Gastrocnemius medialis (tissue), 4 donors: ENCODE measurements around the gene RNF151.

Experiments
- POLR2A ChIP-seq, 2 donors: fragments of 450-650 bp; IDR thresholded peaks; one replicate each; pipeline ENCODE4 v1.6.1; 2017; ENCODE audit warnings: antibody characterized with exemption in 2 of 2, mild to moderate bottlenecking in 2 of 2, moderate library complexity in 2 of 2
- TF ChIP-seq, protein P1 (sequence below), 5 experiments: fragments of 450-650 bp in 3 of 5; fragments of 200-600 bp in 2 of 5; sonication (generic) in 2 of 5; IDR thresholded peaks in 4 of 5; conservative IDR thresholded peaks in 1 of 5; 1 replicate in 4 of 5; 2 replicates in 1 of 5; pipeline ENCODE4 v1.5.1; 2016 to 2019; ENCODE audit warnings: antibody characterized with exemption in 5 of 5, mild to moderate bottlenecking in 3 of 5, moderate library complexity in 3 of 5

DNA sequence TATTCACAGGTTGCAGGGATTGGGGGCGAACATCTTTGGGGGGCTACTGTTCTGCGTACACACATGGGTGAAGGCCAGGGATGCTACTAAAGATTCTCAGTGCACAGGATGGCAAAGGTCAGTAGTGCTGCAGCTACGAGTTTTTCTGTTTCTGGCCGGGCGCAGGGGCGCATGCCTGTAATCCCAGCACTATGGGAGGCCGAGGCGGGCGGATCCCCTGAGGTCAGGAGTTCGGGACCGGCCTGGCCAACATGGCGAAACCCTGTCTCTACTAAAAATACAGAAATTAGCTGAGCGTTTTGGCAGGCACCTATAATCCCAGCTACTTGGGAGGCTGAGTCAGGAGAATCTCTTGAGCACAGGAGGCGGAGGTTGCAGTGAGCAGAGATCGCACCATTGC lies 46.9 kb downstream of the RNF151 start:
- TF ChIP-seq, protein P1, sequence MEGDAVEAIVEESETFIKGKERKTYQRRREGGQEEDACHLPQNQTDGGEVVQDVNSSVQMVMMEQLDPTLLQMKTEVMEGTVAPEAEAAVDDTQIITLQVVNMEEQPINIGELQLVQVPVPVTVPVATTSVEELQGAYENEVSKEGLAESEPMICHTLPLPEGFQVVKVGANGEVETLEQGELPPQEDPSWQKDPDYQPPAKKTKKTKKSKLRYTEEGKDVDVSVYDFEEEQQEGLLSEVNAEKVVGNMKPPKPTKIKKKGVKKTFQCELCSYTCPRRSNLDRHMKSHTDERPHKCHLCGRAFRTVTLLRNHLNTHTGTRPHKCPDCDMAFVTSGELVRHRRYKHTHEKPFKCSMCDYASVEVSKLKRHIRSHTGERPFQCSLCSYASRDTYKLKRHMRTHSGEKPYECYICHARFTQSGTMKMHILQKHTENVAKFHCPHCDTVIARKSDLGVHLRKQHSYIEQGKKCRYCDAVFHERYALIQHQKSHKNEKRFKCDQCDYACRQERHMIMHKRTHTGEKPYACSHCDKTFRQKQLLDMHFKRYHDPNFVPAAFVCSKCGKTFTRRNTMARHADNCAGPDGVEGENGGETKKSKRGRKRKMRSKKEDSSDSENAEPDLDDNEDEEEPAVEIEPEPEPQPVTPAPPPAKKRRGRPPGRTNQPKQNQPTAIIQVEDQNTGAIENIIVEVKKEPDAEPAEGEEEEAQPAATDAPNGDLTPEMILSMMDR (IDR thresholded peaks at IDR 0.05 in 4 of 5, conservative IDR thresholded peaks at IDR 0.05 in 1 of 5): no peak
- TF ChIP-seq POLR2A (IDR thresholded peaks at IDR 0.05): no peak
